CD4-positive, alpha-beta T cell treated with Interleukin-12 subunit alpha and Interleukin-12 subunit beta, for 1 hour (primary cell): ENCODE results near the gene BYSL.

ENCODE experiments used
- DNase-seq: peaks from one replicate; pipeline ENCODE4 v3.0.0-alpha.2; 2020

BYSL gene

GRCh38 chr6:41920921-41921711, at the start of gene BYSL, which contains the start of gene MED20:
BYSL (plus strand) TSS chr6:41921499; CDS start chr6:41921563, 64 bp downstream.
MED20 (minus strand) TSS chr6:41921139; CDS start chr6:41921018, 121 bp downstream.
- DNase-seq: peak; percentile 95

GRCh38 chr6:41871691-41872090, 49.6 kb upstream of the BYSL start:
- DNase-seq: no peak

GRCh38 chr6:41872147-41872546, 49.2 kb upstream of the BYSL start:
- no peak for DNase-seq

GRCh38 chr6:41874741-41875140, 46.6 kb upstream of the BYSL start:
- no peak for DNase-seq

- no peak for DNase-seq
Observed at GRCh38 chr6:41877051-41877680, 44.1 kb upstream of the BYSL start.

GRCh38 chr6:41878246-41878645, 43.1 kb upstream of the BYSL start:
- DNase-seq: no peak

- DNase-seq: no peak
Observed at GRCh38 chr6:41878961-41879405, 42.3 kb upstream of the BYSL start.

GRCh38 chr6:41881506-41881905, 39.8 kb upstream of the BYSL start:
- DNase-seq: no peak

GRCh38 chr6:41884957-41885356, 36.3 kb upstream of the BYSL start:
- DNase-seq: no peak

- DNase-seq: no peak
Observed at GRCh38 chr6:41885930-41886329, 35.4 kb upstream of the BYSL start.

GRCh38 chr6:41887331-41887751, 34.0 kb upstream of the BYSL start:
- no peak for DNase-seq

GRCh38 chr6:41892921-41893564, 28.3 kb upstream of the BYSL start:
- DNase-seq: no peak

GRCh38 chr6:41894366-41895299, 26.7 kb upstream of the BYSL start:
- no peak for DNase-seq

- peak; percentile 89 for DNase-seq
Observed at GRCh38 chr6:41895300-41896233, 25.7 kb upstream of the BYSL start, which contains the start of gene USP49. USP49 (minus strand) TSS chr6:41895375; CDS start chr6:41806983, 88,392 bp downstream.

GRCh38 chr6:41896281-41896680, 25.0 kb upstream of the BYSL start:
- no peak for DNase-seq

GRCh38 chr6:41900861-41901260, 20.4 kb upstream of the BYSL start:
- no peak for DNase-seq

GRCh38 chr6:41901882-41902519, 19.3 kb upstream of the BYSL start:
- DNase-seq: peak; percentile 74

- no peak for DNase-seq
Observed at GRCh38 chr6:41909727-41910126, 11.6 kb upstream of the BYSL start.

GRCh38 chr6:41914343-41914742, 7.0 kb upstream of the BYSL start:
- no peak for DNase-seq

- no peak for DNase-seq
Observed at GRCh38 chr6:41914869-41915530, 6.3 kb upstream of the BYSL start.
